Omental fat pad (tissue), 4 donors: ENCODE data around the gene RASL12. TPM values are rescaled to one million over a fixed set of nuclear protein-coding genes. Genes with fewer than 3 reads are reported as not detected.
"Not testable (repeated sequence)": the region's sequence is repeated elsewhere in the genome, so short reads cannot be mapped to it uniquely, and the experiment has no call there.

ENCODE experiments used
- ATAC-seq: fragments of 150-250 bp; one replicate; pipeline ENCODE4 v1.9.1; 2016; ENCODE audit warnings: mild to moderate bottlenecking, moderate library complexity; ENCODE audit not compliant: low FRiP score
- DNase-seq: peaks from one replicate; pipeline ENCODE4 v3.0.0-alpha.2; 2019; ENCODE audit warnings: low spot score
- total RNA-seq, 4 donors: library from RNA; depleted of rRNA; stranded (reverse); fragments of >200 nt; gene quantifications; one replicate each; pipeline ENCODE4 v1.1.0, GENCODE V29; 2016
- TF ChIP-seq, protein P1 (sequence below), 3 donors: fragments of 450-650 bp; IDR thresholded peaks; one replicate each; pipeline ENCODE4 v1.5.1; 2016 to 2017; ENCODE audit warnings: antibody characterized with exemption in 3 of 3, mild to moderate bottlenecking in 3 of 3, moderate library complexity in 2 of 3

RASL12 gene
- total RNA-seq, 4 donors from 2014 or later: 4.6 to 50.0 (median 7.6) TPM

DNA sequence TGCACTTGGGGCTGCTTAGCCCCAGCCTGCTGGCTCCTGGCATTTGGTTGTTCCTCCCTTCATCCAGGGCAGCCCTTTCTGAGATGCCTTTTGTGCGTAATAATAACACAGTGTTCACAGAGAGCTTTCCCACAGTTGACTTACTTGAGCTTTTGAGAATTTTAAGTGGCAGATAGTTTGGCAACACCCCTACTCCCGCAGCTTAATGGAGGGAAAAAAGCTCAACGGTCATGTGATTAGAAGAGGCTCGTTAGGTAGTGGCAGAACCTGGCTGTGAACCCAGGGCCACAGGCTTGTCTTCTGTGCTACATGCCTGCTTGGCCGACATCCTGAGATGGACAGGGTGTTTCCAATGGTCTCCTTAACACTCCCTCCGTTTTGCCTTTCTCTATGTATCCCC lies 13.5 kb upstream of the RASL12 start:
- no peak for ATAC-seq
- DNase-seq: no peak
- TF ChIP-seq, protein P1, sequence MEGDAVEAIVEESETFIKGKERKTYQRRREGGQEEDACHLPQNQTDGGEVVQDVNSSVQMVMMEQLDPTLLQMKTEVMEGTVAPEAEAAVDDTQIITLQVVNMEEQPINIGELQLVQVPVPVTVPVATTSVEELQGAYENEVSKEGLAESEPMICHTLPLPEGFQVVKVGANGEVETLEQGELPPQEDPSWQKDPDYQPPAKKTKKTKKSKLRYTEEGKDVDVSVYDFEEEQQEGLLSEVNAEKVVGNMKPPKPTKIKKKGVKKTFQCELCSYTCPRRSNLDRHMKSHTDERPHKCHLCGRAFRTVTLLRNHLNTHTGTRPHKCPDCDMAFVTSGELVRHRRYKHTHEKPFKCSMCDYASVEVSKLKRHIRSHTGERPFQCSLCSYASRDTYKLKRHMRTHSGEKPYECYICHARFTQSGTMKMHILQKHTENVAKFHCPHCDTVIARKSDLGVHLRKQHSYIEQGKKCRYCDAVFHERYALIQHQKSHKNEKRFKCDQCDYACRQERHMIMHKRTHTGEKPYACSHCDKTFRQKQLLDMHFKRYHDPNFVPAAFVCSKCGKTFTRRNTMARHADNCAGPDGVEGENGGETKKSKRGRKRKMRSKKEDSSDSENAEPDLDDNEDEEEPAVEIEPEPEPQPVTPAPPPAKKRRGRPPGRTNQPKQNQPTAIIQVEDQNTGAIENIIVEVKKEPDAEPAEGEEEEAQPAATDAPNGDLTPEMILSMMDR (IDR thresholded peaks at IDR 0.05): no peak

DNA sequence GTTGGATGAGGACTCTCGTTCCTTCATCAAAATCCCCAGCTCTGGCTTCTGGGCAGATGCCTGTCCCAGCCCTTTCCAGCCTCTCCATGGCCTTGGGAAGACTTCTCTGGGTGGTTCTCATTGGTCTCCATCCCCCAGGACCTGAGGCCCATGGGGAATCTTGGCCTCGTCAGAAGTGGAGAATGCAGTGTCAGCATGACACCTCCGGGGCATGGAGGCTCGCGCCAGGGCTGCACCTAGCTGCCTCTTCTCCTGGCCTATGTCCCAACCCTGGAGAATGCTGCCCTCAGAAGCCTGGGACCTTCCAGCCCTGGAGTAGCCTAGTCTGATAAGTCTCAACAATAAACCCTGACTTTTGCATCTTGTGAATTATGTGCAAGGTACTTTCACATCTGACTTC lies 11.8 kb upstream of the RASL12 start:
- TF ChIP-seq, protein P1 (IDR thresholded peaks at IDR 0.05): no peak
- no peak for ATAC-seq
- DNase-seq: no peak

DNA sequence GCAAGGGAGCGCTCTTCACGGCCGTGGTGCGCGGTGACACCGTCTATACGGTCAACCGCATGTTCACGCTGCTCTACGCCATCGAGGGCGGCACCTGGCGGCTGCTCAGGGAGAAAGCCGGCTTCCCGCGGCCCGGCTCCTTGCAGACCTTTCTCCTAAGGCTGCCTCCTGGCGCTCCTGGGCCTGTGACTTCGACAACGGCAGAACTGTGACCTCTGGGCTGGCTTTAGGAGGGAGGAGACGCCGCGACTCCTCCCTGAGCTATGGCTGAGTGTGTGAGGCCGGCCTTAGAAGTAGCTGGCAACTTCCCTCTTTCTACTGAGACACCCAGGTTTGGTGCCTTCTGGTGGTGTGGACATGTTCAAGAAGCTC lies 10.2 kb upstream of the RASL12 start:
- DNase-seq (no peak), ATAC-seq (peak; percentile 22)
- TF ChIP-seq, protein P1 (IDR thresholded peaks at IDR 0.05): no peak

DNA sequence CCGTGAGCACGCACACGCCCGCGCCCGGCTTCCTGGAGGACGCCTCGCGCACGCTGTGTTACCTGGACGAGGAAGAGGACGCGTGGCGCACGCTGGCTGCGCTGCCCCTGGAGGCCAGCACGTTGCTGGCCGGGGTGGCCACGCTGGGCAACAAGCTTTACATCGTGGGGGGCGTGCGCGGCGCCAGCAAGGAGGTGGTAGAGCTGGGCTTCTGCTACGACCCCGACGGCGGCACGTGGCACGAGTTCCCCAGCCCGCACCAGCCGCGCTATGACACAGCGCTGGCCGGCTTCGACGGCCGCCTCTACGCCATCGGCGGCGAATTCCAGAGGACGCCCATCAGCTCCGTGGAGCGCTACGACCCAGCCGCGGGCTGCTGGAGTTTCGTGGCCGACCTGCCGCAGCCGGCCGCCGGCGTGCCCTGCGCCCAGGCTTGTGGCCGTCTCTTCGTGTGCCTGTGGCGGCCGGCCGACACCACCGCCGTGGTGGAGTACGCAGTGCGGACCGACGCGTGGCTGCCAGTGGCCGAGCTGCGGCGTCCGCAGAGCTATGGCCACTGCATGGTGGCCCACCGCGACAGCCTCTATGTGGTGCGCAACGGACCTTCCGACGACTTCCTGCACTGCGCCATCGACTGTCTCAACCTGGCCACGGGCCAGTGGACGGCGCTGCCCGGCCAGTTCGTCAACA lies 9.6 kb upstream of the RASL12 start:
- DNase-seq (no peak), ATAC-seq (peak; percentile 19)
- TF ChIP-seq, protein P1 (IDR thresholded peaks at IDR 0.05): no peak

DNA sequence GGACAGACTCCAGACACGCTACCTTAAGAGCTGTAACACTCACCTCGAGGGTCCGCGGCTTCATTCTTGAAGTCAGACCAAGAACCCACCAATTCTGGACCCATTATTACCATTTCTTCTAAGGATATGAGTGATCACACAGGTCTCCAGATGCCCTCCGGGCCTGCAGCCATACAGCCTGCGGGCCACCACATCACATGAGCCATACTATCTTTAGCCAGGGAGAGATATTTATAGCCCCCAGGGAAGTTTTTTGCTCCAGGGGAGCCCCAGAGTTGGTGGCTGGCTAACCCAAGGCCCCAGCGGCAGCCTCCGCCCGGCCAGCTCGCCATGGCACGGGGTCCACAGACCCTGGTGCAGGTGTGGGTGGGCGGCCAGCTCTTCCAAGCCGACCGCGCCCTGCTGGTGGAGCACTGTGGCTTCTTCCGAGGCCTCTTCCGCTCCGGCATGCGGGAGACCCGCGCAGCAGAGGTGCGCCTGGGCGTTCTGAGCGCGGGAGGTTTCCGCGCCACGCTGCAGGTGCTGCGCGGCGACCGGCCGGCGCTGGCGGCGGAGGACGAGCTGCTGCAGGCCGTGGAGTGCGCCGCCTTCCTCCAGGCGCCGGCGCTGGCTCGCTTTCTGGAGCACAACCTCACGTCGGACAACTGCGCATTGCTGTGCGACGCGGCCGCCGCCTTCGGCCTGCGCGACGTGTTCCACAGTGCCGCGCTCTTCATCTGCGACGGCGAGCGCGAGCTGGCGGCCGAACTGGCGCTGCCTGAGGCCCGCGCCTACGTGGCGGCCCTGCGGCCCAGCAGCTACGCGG lies 8.9 kb upstream of the RASL12 start, which contains the start of gene KBTBD13:
KBTBD13 (plus strand) TSS at position 261 of the 805 bp plus-strand sequence; CDS start at position 331, 70 bp downstream.
- TF ChIP-seq, protein P1 (IDR thresholded peaks at IDR 0.05): no peak
- ATAC-seq (no peak), DNase-seq (no peak)

DNA sequence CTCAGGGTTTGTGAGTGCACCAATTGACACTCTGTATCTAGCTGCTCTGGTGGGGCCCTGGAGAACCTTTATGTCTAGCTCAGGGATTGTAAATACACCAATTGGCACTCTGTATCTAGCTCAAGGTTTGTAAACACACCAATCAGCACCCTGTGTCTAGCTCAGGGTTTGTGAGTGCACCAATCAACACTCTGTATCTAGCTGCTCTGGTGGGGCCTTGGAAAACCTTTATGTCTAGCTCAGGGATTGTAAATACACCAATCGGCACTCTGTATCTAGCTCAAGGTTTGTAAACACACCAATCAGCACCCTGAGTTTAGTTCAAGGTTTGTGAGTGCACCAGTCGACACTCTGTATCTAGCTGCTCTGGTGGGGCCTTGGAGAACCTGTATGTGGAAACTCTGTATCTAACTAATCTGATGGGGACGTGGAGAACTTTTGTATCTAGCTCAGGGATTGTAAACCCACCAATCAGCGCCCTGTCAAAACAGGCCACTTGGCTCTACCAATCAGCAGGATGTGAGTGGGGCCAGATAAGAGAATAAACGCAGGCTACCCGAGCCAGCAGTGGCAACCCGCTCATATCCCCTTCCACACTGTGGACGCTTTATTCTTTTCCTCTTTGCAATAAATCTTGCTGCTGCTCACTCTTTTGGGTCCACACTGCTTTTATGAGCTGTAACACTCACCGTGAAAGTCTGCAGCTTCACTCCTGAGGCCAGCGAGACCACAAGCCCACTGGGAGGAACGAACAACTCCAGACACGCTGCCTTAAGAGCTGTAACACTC lies 8.0 kb upstream of the RASL12 start:
- not testable (repeated sequence) for ATAC-seq, DNase-seq

DNA sequence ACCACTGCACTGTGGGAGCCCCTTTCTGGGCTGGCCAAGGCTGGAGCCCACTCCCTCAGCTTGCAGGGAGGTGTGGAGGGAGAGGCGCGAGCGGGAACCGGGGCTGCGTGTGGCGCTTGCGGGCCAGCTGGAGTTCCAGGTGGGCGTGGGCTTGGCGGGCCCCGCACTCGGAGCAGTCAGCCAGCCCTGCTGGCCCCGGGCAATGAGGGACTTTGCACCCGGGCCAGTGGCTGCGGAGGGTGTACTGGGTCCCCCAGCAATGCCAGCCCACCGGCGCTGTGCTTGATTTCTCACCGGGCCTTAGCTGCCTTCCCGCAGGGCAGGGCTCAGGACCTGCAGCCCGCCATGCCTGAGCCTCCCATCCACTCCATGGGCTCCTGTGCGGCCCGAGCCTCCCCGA lies 7.2 kb upstream of the RASL12 start:
- not testable (repeated sequence) for DNase-seq

More for the DNA sequence above, 7.2 kb upstream of the RASL12 start:
- ATAC-seq: not testable (repeated sequence)
